C4-2B (cell line): Measurements from ENCODE around the gene GDPD3.

ENCODE experiments used
- CTCF ChIP-seq: fragments of 450-650 bp; conservative IDR thresholded peaks from 2 replicates; pipeline ENCODE4 v1.5.1; 2017; ENCODE audit warnings: mild to moderate bottlenecking
- ZFX ChIP-seq: fragments of 450-650 bp; IDR thresholded peaks from 2 replicates; pipeline ENCODE4 v1.6.1; 2017

- TF ChIP-seq CTCF, result no peak
- no peak for TF ChIP-seq ZFX
Observed at GRCh38 chr16:30155188-30155587, 41.9 kb upstream of the GDPD3 start.
